OCI-LY1 (cell line): Measurements from ENCODE around the gene GSE1.

Experiments
- CTCF ChIP-seq: fragments of 200-600 bp; sonication (generic), shearing (Covaris generic); IDR thresholded peaks from 2 replicates; pipeline ENCODE4 v1.5.1; 2017; ENCODE audit warnings: mild to moderate bottlenecking, antibody characterized with exemption, low read length, moderate library complexity, mixed read lengths
- EZH2 ChIP-seq: fragments of 200-600 bp; sonication (generic), shearing (Covaris generic); IDR thresholded peaks from 2 replicates; pipeline ENCODE4 v1.8.0; 2017; ENCODE audit warnings: borderline replicate concordance, mixed run types, mild to moderate bottlenecking, antibody characterized with exemption, low read length, moderate library complexity, mixed read lengths

DNA sequence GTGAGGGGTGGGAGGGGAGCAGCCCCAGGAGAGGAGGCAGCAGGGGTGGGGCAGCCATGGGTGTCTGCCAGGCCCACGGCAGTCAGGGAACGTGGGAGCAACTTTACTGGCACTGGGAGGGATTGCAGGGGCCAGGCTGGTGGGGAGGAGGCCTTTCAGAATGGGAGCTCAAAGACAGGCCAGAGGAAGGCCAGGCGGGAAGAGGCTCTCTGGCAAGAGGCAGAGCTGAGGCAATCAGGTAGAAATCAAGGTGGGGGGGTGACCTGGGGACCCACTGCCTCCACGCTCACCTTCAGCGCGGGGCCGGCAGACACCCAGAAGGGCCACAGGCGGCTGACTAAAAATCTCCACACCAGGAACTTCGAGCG lies 11.9 kb upstream of the GSE1 start:
- no peak for TF ChIP-seq CTCF
- TF ChIP-seq EZH2, result no peak
